ENCODE results near the gene DRAXIN.

- TF ChIP-seq CTCF (IDR thresholded peaks at IDR 0.05; ENCODE audit: borderline replicate concordance, extremely low read depth, low read length, poor library complexity, severe bottlenecking) (no peak), EZH2 (IDR thresholded peaks at IDR 0.05; ENCODE audit: borderline replicate concordance, low read depth, low read length, severe bottlenecking) (no peak)
These were observed 31.0 kb downstream of the DRAXIN start for GRCh38 chr1:11722538-11722937.
